ENCODE results near the gene ALOX12B. TPM values are rescaled to one million over a fixed set of nuclear protein-coding genes. Genes with fewer than 3 reads are reported as not detected.

Gene ALOX12B
- total RNA-seq, 2 experiments from 2014 or later: 2.0 to 5.3 TPM

GRCh38 chr17:8075081-8075480, 12.4 kb downstream of the ALOX12B start:
- H2AFZ ChIP-seq (ENCODE audit: low read length): no peak overlapping the region
- H3K79me2 ChIP-seq (ENCODE audit: insufficient read depth, low read depth, low read length): no peaks in the 10 kb centered on the region
- no peaks in the 10 kb centered on the region for H3K36me3 ChIP-seq (ENCODE audit: insufficient read depth, low read length)
- H3K4me3 ChIP-seq (ENCODE audit: low read depth, low read length, poor library complexity, severe bottlenecking): no peak overlapping the region
- POLR2A ChIA-PET: no interaction called here
- no peaks in the 10 kb centered on the region for H4K20me1 ChIP-seq (ENCODE audit: insufficient read depth, low read length)
- no peak for DNase-seq (ENCODE audit: low spot score)
- H3K9me2 ChIP-seq (ENCODE audit: insufficient read depth, low read length): no peaks in the 10 kb centered on the region
- H3K4me2 ChIP-seq (ENCODE audit: low read length): no peak overlapping the region
- no peak overlapping the region for H3K27ac ChIP-seq (ENCODE audit: low read depth, low read length, poor library complexity, severe bottlenecking)
- H3K9me3 ChIP-seq (ENCODE audit: low read length): no peaks in the 10 kb centered on the region
- TF ChIP-seq, protein P1, sequence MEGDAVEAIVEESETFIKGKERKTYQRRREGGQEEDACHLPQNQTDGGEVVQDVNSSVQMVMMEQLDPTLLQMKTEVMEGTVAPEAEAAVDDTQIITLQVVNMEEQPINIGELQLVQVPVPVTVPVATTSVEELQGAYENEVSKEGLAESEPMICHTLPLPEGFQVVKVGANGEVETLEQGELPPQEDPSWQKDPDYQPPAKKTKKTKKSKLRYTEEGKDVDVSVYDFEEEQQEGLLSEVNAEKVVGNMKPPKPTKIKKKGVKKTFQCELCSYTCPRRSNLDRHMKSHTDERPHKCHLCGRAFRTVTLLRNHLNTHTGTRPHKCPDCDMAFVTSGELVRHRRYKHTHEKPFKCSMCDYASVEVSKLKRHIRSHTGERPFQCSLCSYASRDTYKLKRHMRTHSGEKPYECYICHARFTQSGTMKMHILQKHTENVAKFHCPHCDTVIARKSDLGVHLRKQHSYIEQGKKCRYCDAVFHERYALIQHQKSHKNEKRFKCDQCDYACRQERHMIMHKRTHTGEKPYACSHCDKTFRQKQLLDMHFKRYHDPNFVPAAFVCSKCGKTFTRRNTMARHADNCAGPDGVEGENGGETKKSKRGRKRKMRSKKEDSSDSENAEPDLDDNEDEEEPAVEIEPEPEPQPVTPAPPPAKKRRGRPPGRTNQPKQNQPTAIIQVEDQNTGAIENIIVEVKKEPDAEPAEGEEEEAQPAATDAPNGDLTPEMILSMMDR (conservative IDR thresholded peaks at IDR 0.05; ENCODE audit: low read length): no peak
- TF ChIP-seq EZH2phosphoT487 (IDR thresholded peaks at IDR 0.05; ENCODE audit: borderline replicate concordance, low read depth, low read length): no peak
- intact Hi-C loops (cut with micrococcal nuclease; ENCODE audit: unreplicated experiment): no loop called here
- no TSS peak for BruUV-seq (replicated peaks)
- H3K4me1 ChIP-seq (ENCODE audit: insufficient read depth, low read length, poor library complexity, severe bottlenecking): peaks cover 5% of the 10 kb centered on the region
- CTCF ChIA-PET (ENCODE audit: unreplicated experiment): interaction anchor here (0.6 to 1.5 kb wide), 2 partner anchors 44 to 1160 kb away, joined by 4 to 5 read pairs; no protein-coding TSS in a partner anchor

- no peaks in the 10 kb centered on the region for H3K9me3 ChIP-seq (ENCODE audit: low read length)
- no peaks in the 10 kb centered on the region for H3K79me2 ChIP-seq (ENCODE audit: insufficient read depth, low read depth, low read length)
- H4K20me1 ChIP-seq (ENCODE audit: insufficient read depth, low read length): no peaks in the 10 kb centered on the region
- H3K4me1 ChIP-seq (ENCODE audit: insufficient read depth, low read length, poor library complexity, severe bottlenecking): peaks cover 4% of the 10 kb centered on the region
- no peak overlapping the region for H3K4me3 ChIP-seq (ENCODE audit: low read depth, low read length, poor library complexity, severe bottlenecking)
- H3K4me2 ChIP-seq (ENCODE audit: low read length): no peak overlapping the region
- intact Hi-C loops (cut with micrococcal nuclease; ENCODE audit: unreplicated experiment): loop anchor here (5.0 kb wide), 1 partner anchor 228 kb away; no protein-coding TSS in a partner anchor
- TF ChIP-seq, protein P1 (conservative IDR thresholded peaks at IDR 0.05; ENCODE audit: low read length): no peak
- TF ChIP-seq EZH2phosphoT487 (IDR thresholded peaks at IDR 0.05; ENCODE audit: borderline replicate concordance, low read depth, low read length): no peak
- no TSS peak for BruUV-seq (replicated peaks)
- H3K36me3 ChIP-seq (ENCODE audit: insufficient read depth, low read length): no peaks in the 10 kb centered on the region
- no peak for DNase-seq (ENCODE audit: low spot score)
- H2AFZ ChIP-seq (ENCODE audit: low read length): no peak overlapping the region
- H3K27ac ChIP-seq (ENCODE audit: low read depth, low read length, poor library complexity, severe bottlenecking): no peak overlapping the region
- ChIA-PET CTCF (ENCODE audit: unreplicated experiment) (interaction anchor here (0.6 to 1.8 kb wide), 7 partner anchors 36 to 1160 kb away, joined by 3 to 14 read pairs (median 5); no protein-coding TSS in a partner anchor), POLR2A (interaction anchor here (0.7 kb wide), 1 partner anchor 101 kb away, joined by 6 read pairs; no protein-coding TSS in a partner anchor)
- H3K9me2 ChIP-seq (ENCODE audit: insufficient read depth, low read length): no peaks in the 10 kb centered on the region
Measured at GRCh38 chr17:8074554-8074953, 13.0 kb downstream of the ALOX12B start.
